K562 (cell line): Measurements from ENCODE around the gene ATP6V0C. TPM values are rescaled to one million over a fixed set of nuclear protein-coding genes. Genes with fewer than 3 reads are reported as not detected.
A peak's percentile ranks its signal among the peaks of the same experiment; 100 is the strongest.

ENCODE experiments used
- ATAC-seq: fragments of 200-7000 bp; cut with Tn5 transposase; 3 replicates; pipeline ENCODE4 v1.9.1; 2020; ENCODE audit warnings: moderate library complexity
- BruUV-seq: library from RNA; stranded (reverse); fragments of 400-500 nt; replicated peaks from 2 replicates; lab custom pipeline; 2021; lab: Mats Ljungman, UMichigan
- CTCF ChIA-PET: fragments of 300-600 bp; formaldehyde crosslinking; extraction: SDS; loops from one replicate; lab custom pipeline; 2021; ENCODE audit warnings: low intra/inter-chr PET ratio; lab: Yijun Ruan, JAX
- POLR2A ChIA-PET: fragments of 300-600, 350-650 bp; sonication (Branson Sonifier 250); formaldehyde crosslinking; extraction: SDS; loops from one replicate; lab custom pipeline; 2021; ENCODE audit warnings: antibody characterized with exemption, inconsistent platforms; lab: Yijun Ruan, JAX
- DNase-seq, 4 experiments: peaks; one replicate each; pipeline versions ENCODE4 v3.0.0 to v3.0.0-alpha.2; 2011 to 2018; ENCODE audit warnings: low spot score in 3 of 4, mixed read lengths in 3 of 4; ENCODE audit errors: extremely low read depth in 1 of 4
- FAIRE-seq: peaks from 2 replicates; lab custom pipeline; 2011; peaks lifted over from hg19 to GRCh38; lab: Jason Lieb, UNC
- H2AFZ ChIP-seq: 2 replicates; pipeline ENCODE4 v1.6.0; 2011; ENCODE audit warnings: low read depth, low read length, control low read depth, inconsistent platforms
- H3K27ac ChIP-seq: fragments of 200-600 bp; 3 replicates; pipeline ENCODE4 v1.8.0; 2011; ENCODE audit warnings: low read depth, mild to moderate bottlenecking, control low read depth, inconsistent platforms, low read length, moderate library complexity, mixed read lengths; ENCODE audit errors: extremely low read depth
- H3K27me3 ChIP-seq, 2 experiments: fragments of 300-600 bp in 1 of 2; 2 replicates in 1 of 2; 3 replicates in 1 of 2; pipeline versions ENCODE4 v1.6.0 to v1.8.0; 2011; ENCODE audit warnings: inconsistent platforms in 2 of 2, low read length in 2 of 2, mild to moderate bottlenecking in 1 of 2, mixed read lengths in 1 of 2, moderate library complexity in 1 of 2; ENCODE audit not compliant: control insufficient read depth in 2 of 2, insufficient read depth in 2 of 2
- H3K36me3 ChIP-seq: fragments of 300-600 bp; 3 replicates; pipeline ENCODE4 v1.8.0; 2011; ENCODE audit warnings: mild to moderate bottlenecking, low read length, inconsistent platforms; ENCODE audit not compliant: control insufficient read depth, insufficient read depth
- H3K4me1 ChIP-seq, 2 experiments: fragments of 200-600 bp in 1 of 2; replicated peaks in 1 of 2; 2 replicates in 1 of 2; 3 replicates in 1 of 2; pipeline versions ENCODE4 v1.5.1 to v1.8.0; 2011; ENCODE audit warnings: inconsistent platforms in 2 of 2, low read length in 2 of 2, mild to moderate bottlenecking in 1 of 2, mixed read lengths in 1 of 2, moderate library complexity in 1 of 2; ENCODE audit not compliant: control insufficient read depth in 2 of 2, insufficient read depth in 2 of 2
- H3K4me2 ChIP-seq: 2 replicates; pipeline ENCODE4 v1.6.1; 2011; ENCODE audit warnings: low read length, control low read depth, inconsistent platforms, mixed read lengths; ENCODE audit not compliant: insufficient read depth
- H3K4me3 ChIP-seq: fragments of 200-600 bp; sonication (generic), shearing (Covaris generic); 2 replicates; pipeline ENCODE4 v1.5.1; 2016; ENCODE audit warnings: control low read depth, inconsistent platforms
- H3K79me2 ChIP-seq: fragments of 200-600 bp; 3 replicates; pipeline ENCODE4 v1.8.0; 2011; ENCODE audit warnings: low read length, inconsistent platforms; ENCODE audit not compliant: control insufficient read depth, insufficient read depth
- H3K9ac ChIP-seq, 2 experiments: 2 replicates each; pipeline versions ENCODE4 v1.6.0 to v1.6.1; 2011; ENCODE audit warnings: low read depth in 2 of 2, low read length in 2 of 2, control low read depth in 1 of 2, inconsistent platforms in 1 of 2, mild to moderate bottlenecking in 1 of 2, mixed read lengths in 1 of 2; ENCODE audit not compliant: insufficient read depth in 1 of 2
- H3K9me1 ChIP-seq: one replicate; pipeline ENCODE4 v1.6.0; 2011; ENCODE audit warnings: inconsistent platforms, mild to moderate bottlenecking, low read length, moderate library complexity; ENCODE audit not compliant: control insufficient read depth, insufficient read depth
- H3K9me3 ChIP-seq: replicated peaks from 2 replicates; pipeline ENCODE4 v1.5.1; 2011; ENCODE audit warnings: low read depth, low read length, inconsistent platforms; ENCODE audit not compliant: control insufficient read depth, insufficient read depth
- H4K20me1 ChIP-seq: replicated peaks from 2 replicates; pipeline ENCODE4 v1.6.1; 2011; ENCODE audit warnings: low read length, inconsistent platforms, mixed read lengths; ENCODE audit not compliant: control insufficient read depth, insufficient read depth
- RBFOX2 ChIP-seq: fragments of 200-400 bp; formaldehyde crosslinking; IDR thresholded peaks from 2 replicates; pipeline ENCODE4 v1.6.1; 2017; ENCODE audit warnings: low read depth, mild to moderate bottlenecking, low read length, moderate library complexity
- ZNF830 ChIP-seq: fragments of 250-450 bp; sonication (Bioruptor Pico); IDR thresholded peaks from 2 replicates; pipeline ENCODE4 v1.5.0; 2021; ENCODE audit warnings: mild to moderate bottlenecking
- WGBS: fragments of 100-300 bp; shearing (Covaris generic); methylation state at CpG from one replicate; pipeline ENCODE4 v1.1.6; 2016; ENCODE audit warnings: low coverage, mixed read lengths; ENCODE audit not compliant: insufficient coverage; ENCODE audit errors: missing lambda C conversion rate; 5-methylcytosine and 5-hydroxymethylcytosine counted together
- in situ Hi-C: fragments of 300-500 bp; cut with MboI; formaldehyde crosslinking; loops from 4 replicates; pipeline ENCODE4 v1.15.0; 2018; ENCODE audit warnings: inconsistent platforms, mixed read lengths
- intact Hi-C: fragments of 100-400 bp; cut with micrococcal nuclease; formaldehyde crosslinking; loops from 2 replicates; pipeline ENCODE4 v1.14.2; 2022
- polyA plus RNA-seq, 8 experiments: library from polyadenylated mRNA; depleted of rRNA in 4 of 8; stranded (reverse) in 5 of 8; unstranded in 3 of 8; fragments of >200 nt; fragmentation: Nextera tagmentation in 2 of 8; fragmentation: Illumina TruSeq in 1 of 8; extraction: Ambion mirVana in 2 of 8; extraction: Trizol in 1 of 8; gene quantifications; 2 replicates each; pipeline versions ENCODE4 v1.2.1 to v1.2.3, GENCODE V29; 2011 to 2014; ENCODE audit warnings: inconsistent platforms in 1 of 8, missing spikeins in 1 of 8
- total RNA-seq, 7 experiments: library from RNA; depleted of rRNA in 6 of 7; stranded (reverse); fragments of >200 nt in 6 of 7; fragmentation: Illumina TruSeq in 2 of 7; extraction: Trizol in 2 of 7; gene quantifications; 2 replicates each; pipeline versions ENCODE4 v1.2.1 to v1.2.3, GENCODE V29; 2011 to 2021; ENCODE audit warnings: low replicate concordance in 1 of 7

Gene ATP6V0C
- total and polyA plus RNA-seq, 9 of the 15 experiments (the other 6 are each of a cell fraction or from before 2014, with no cell fraction given) = 2.9 to 228 (median 22.7) TPM

GRCh38 chr16:2517954-2518605 is 4.3 kb downstream of the ATP6V0C start:
- FAIRE-seq = no peak
- no peak overlapping the region for H3K4me3 ChIP-seq
- H3K27me3 ChIP-seq = no peaks in the 10 kb centered on the region
- WGBS = 73% methylated on average over 9 of the region's 12 CpGs
- ATAC-seq = no peak
- H3K4me1 ChIP-seq = peaks cover 39 to 79% of the 10 kb centered on the region in 2 experiments
- peak overlapping the region; percentile 5; the same call in 1 of the 3 replicates for H3K27ac ChIP-seq
- TF ChIP-seq ZNF830 (CRISPR knock-in tag) = no peak
- peak; percentile 4; the same call in 1 of the 2 replicates for TF ChIP-seq RBFOX2
- ChIA-PET CTCF (no interaction called here), POLR2A (interaction anchor here (0.6 to 1.3 kb wide), 4 partner anchors 8 to 1035 kb away, joined by 3 to 7 read pairs (median 4); partner anchors contain the start of gene TRAF7)
- intact Hi-C loops = no loop called here
- peaks cover 46% of the 10 kb centered on the region for H4K20me1 ChIP-seq
- peaks cover 80% of the 10 kb centered on the region for H3K79me2 ChIP-seq
- peaks cover 8% of the 10 kb centered on the region for H3K9me1 ChIP-seq
- H3K4me2 ChIP-seq = no peak overlapping the region
- no peak overlapping the region for H2AFZ ChIP-seq
- peak overlapping the region in 1 of 2 experiments; percentile 90; a peak in 2 of 4 replicates for H3K9ac ChIP-seq
- in situ Hi-C loops = no loop called here
- no peaks in the 10 kb centered on the region for H3K9me3 ChIP-seq
- no TSS peak for BruUV-seq
- peaks cover 52% of the 10 kb centered on the region for H3K36me3 ChIP-seq
- no peak for DNase-seq
